ENCODE results near the gene PSMC3.

DNA sequence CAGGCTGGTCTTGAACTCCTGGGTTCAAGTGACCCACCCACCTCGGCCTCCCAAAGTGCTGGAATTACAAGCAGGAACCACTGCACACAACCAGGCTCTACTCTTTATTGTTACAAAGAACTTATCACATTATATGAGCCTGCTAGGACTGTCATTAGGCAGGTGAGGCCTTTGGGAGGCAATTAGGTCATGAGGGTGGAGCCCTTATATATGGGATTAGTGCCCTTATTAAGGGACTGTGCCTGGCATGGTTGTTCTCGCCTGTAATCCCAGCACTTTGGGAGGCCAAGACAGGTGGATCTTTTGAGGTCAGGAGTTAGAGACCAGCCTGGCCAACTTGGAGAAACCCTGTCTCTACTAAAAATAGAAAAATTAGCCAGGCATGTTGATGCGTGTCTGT lies 10.5 kb upstream of the PSMC3 start:
- TF ChIP-seq EZH2 (IDR thresholded peaks at IDR 0.05; ENCODE audit: insufficient read depth, low read length): no peak
- TF ChIP-seq, protein P1, sequence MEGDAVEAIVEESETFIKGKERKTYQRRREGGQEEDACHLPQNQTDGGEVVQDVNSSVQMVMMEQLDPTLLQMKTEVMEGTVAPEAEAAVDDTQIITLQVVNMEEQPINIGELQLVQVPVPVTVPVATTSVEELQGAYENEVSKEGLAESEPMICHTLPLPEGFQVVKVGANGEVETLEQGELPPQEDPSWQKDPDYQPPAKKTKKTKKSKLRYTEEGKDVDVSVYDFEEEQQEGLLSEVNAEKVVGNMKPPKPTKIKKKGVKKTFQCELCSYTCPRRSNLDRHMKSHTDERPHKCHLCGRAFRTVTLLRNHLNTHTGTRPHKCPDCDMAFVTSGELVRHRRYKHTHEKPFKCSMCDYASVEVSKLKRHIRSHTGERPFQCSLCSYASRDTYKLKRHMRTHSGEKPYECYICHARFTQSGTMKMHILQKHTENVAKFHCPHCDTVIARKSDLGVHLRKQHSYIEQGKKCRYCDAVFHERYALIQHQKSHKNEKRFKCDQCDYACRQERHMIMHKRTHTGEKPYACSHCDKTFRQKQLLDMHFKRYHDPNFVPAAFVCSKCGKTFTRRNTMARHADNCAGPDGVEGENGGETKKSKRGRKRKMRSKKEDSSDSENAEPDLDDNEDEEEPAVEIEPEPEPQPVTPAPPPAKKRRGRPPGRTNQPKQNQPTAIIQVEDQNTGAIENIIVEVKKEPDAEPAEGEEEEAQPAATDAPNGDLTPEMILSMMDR (IDR thresholded peaks at IDR 0.05; ENCODE audit: insufficient read depth, low read depth, low read length): no peak

All from astrocyte (in vitro differentiated cells and primary cell).